HUES48 (cell line): Measurements from ENCODE around the gene MINDY3.
A peak's percentile ranks its signal among the peaks of the same experiment; 100 is the strongest.
"Not testable (repeated sequence)": the region's sequence is repeated elsewhere in the genome, so short reads cannot be mapped to it uniquely, and the experiment has no call there.

Source experiments
- H3K27ac ChIP-seq: one replicate; pipeline ENCODE4 v1.7.0; 2013; ENCODE audit warnings: low read depth, low read length, inconsistent platforms
- H3K27me3 ChIP-seq: 2 replicates; pipeline ENCODE4 v1.6.1; 2013; ENCODE audit warnings: mild to moderate bottlenecking, low read length; ENCODE audit not compliant: control insufficient read depth, insufficient read depth
- H3K36me3 ChIP-seq: 2 replicates; pipeline ENCODE4 v1.6.1; 2013; ENCODE audit warnings: low read length; ENCODE audit not compliant: control insufficient read depth, insufficient read depth
- H3K4me1 ChIP-seq: 2 replicates; pipeline ENCODE4 v1.6.1; 2013; ENCODE audit warnings: mild to moderate bottlenecking, low read length; ENCODE audit not compliant: control insufficient read depth, insufficient read depth
- H3K4me3 ChIP-seq: 2 replicates; pipeline ENCODE4 v1.5.1; 2013; ENCODE audit warnings: mild to moderate bottlenecking, low read depth, low read length
- H3K9ac ChIP-seq: 2 replicates; pipeline ENCODE4 v1.6.1; 2013; ENCODE audit warnings: mild to moderate bottlenecking, low read depth, low read length, moderate library complexity
- H3K9me3 ChIP-seq: 2 replicates; pipeline ENCODE4 v1.6.1; 2013; ENCODE audit warnings: low read length; ENCODE audit not compliant: control insufficient read depth, insufficient read depth

The MINDY3 gene

GRCh38 chr10:15859906-15860691 is at the start of gene MINDY3:
MINDY3 (minus strand) TSS chr10:15860507; CDS start chr10:15860299, 208 bp downstream.
- Histone ChIP-seq H3K9me3 (peaks cover 6% of the 10 kb centered on the region; the same call in 1 of the 2 replicates), H3K4me1 (no peaks in the 10 kb centered on the region), H3K36me3 (no peaks in the 10 kb centered on the region), H3K9ac (peak within 1 kb of the TSS; percentile 14; the same call in 1 of the 2 replicates), H3K27ac (peak within 1 kb of the TSS; percentile 9), H3K4me3 (peak within 1 kb of the TSS; percentile 90), H3K27me3 (peaks cover 35% of the 10 kb centered on the region)

DNA sequence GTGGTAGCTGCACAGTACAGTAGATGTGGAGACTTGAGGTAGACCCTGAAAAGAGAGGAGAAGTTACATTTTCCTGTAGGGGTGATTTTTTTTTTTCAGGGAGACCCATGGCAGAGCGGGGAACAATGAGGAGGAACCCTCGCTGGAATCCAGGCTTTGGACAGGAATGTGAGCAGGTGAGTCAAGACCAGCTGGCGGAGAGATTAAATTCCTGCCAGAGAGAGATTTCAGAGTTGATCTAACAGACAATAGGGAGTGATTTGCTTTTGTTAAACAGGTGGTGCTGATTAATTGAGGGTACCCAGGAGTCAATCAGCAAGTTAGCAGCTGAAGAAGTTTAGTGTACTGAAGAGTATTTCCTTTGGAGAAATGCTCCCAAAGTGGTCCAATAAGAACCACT is 41.6 kb upstream of the MINDY3 start:
- H3K27me3 ChIP-seq = no peaks in the 10 kb centered on the region
- no peak overlapping the region for H3K4me3 ChIP-seq
- no peaks in the 10 kb centered on the region for H3K9me3 ChIP-seq
- no peaks in the 10 kb centered on the region for H3K36me3 ChIP-seq
- no peak overlapping the region for H3K9ac ChIP-seq
- H3K4me1 ChIP-seq = no peaks in the 10 kb centered on the region
- H3K27ac ChIP-seq = no peak overlapping the region

GRCh38 chr10:15898046-15898445 is 37.7 kb upstream of the MINDY3 start:
- no peak overlapping the region for H3K9ac ChIP-seq
- H3K36me3 ChIP-seq = no peaks in the 10 kb centered on the region

DNA sequence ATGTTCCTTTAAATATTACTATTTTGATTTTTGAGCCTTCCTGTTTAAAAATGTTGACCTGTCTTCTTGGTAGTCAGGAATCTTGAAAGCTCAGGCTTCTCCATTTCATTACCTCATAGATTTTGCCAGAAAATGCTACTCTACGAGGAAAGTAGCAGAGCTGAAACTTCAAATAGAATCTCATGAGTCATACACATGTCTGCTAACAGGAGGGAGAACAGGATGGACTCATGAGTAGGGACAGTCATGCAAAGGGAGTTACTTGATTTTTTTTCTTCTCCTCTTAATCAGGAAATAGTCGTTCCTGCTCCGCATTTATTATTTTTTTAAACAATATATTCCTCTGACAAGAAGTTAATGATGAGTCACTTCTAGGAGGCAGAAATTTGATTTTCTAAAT is 37.0 kb upstream of the MINDY3 start:
- H3K9ac ChIP-seq = no peak overlapping the region
- no peaks in the 10 kb centered on the region for H3K4me1 ChIP-seq
- H3K27me3 ChIP-seq = no peaks in the 10 kb centered on the region
- H3K27ac ChIP-seq = no peak overlapping the region
- H3K4me3 ChIP-seq = no peak overlapping the region
- H3K36me3 ChIP-seq = no peaks in the 10 kb centered on the region
- H3K9me3 ChIP-seq = no peaks in the 10 kb centered on the region

More at GRCh38 chr10:15898046-15898445, 37.7 kb upstream of the MINDY3 start:
- no peak overlapping the region for H3K4me3 ChIP-seq
- H3K9me3 ChIP-seq = no peaks in the 10 kb centered on the region
- H3K27me3 ChIP-seq = no peaks in the 10 kb centered on the region
- no peak overlapping the region for H3K27ac ChIP-seq
- H3K4me1 ChIP-seq = no peaks in the 10 kb centered on the region

GRCh38 chr10:15896654-15897053 is 36.3 kb upstream of the MINDY3 start:
- no peak overlapping the region for H3K4me3 ChIP-seq
- H3K36me3 ChIP-seq = no peaks in the 10 kb centered on the region
- no peaks in the 10 kb centered on the region for H3K4me1 ChIP-seq
- H3K9ac ChIP-seq = no peak overlapping the region
- no peaks in the 10 kb centered on the region for H3K27me3 ChIP-seq
- no peaks in the 10 kb centered on the region for H3K9me3 ChIP-seq
- no peak overlapping the region for H3K27ac ChIP-seq

- Histone ChIP-seq H3K36me3 (no peaks in the 10 kb centered on the region), H3K9me3 (no peaks in the 10 kb centered on the region), H3K9ac (no peak overlapping the region), H3K27ac (no peak overlapping the region), H3K27me3 (no peaks in the 10 kb centered on the region; the same call in 1 of the 2 replicates), H3K4me1 (peaks cover 5% of the 10 kb centered on the region; the same call in 1 of the 2 replicates), H3K4me3 (no peak overlapping the region)
Observed at GRCh38 chr10:15884447-15884846, 24.1 kb upstream of the MINDY3 start.

DNA sequence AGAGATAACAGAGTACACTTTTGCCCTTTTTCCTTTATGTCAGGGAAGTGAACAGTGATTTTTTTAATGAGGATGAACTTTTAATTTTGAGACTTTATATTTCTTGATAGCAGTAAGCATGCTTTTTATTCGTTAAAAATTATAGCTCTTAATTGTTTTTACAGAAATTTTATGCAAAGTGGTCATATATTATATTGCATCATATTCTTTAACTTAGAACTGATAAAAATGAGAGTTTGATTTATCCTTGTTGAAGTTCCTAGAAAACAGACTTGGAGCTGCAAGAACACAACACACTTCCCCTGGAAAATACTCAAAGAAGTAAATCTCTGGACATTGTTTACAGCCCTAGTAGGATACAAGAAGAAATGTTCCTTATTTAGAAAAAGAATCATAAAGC is 21.2 kb upstream of the MINDY3 start:
- H3K4me3 ChIP-seq = no peak overlapping the region
- no peaks in the 10 kb centered on the region; the same call in 1 of the 2 replicates for H3K27me3 ChIP-seq
- peaks cover 13% of the 10 kb centered on the region for H3K4me1 ChIP-seq

GRCh38 chr10:15879663-15880062 is 19.4 kb upstream of the MINDY3 start:
- no peak overlapping the region for H3K4me3 ChIP-seq
- no peaks in the 10 kb centered on the region for H3K36me3 ChIP-seq
- H3K27ac ChIP-seq = peak overlapping the region; percentile 32
- H3K9ac ChIP-seq = no peak overlapping the region
- no peaks in the 10 kb centered on the region for H3K9me3 ChIP-seq
- no peaks in the 10 kb centered on the region; the same call in 1 of the 2 replicates for H3K27me3 ChIP-seq
- peaks cover 13% of the 10 kb centered on the region for H3K4me1 ChIP-seq

More for the DNA sequence above, 21.2 kb upstream of the MINDY3 start:
- Histone ChIP-seq H3K36me3 (no peaks in the 10 kb centered on the region), H3K27ac (no peak overlapping the region), H3K9me3 (no peaks in the 10 kb centered on the region), H3K9ac (no peak overlapping the region)

DNA sequence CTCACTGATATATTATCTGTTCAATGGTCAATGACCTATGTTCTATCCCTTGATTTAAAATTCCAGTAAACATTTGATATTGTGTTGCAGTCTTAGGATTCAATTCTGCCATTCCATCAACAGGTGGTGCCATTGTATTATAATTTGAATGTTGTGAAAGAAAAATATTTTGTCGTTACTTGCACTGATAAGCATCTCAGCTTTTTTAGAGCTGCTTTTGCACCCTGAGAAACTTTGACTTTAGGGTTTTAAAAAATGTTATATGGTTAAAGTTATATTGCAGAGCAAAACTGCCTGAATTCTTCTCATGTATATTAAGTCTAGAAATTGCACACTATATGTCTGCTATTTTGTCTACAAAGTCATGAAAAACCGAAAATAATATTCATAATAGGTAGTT is 18.8 kb upstream of the MINDY3 start:
- peaks cover 13% of the 10 kb centered on the region for H3K4me1 ChIP-seq
- no peak overlapping the region for H3K4me3 ChIP-seq
- no peaks in the 10 kb centered on the region for H3K36me3 ChIP-seq
- H3K27me3 ChIP-seq = no peaks in the 10 kb centered on the region; the same call in 1 of the 2 replicates
- no peak overlapping the region for H3K9ac ChIP-seq
- no peaks in the 10 kb centered on the region for H3K9me3 ChIP-seq
- no peak overlapping the region for H3K27ac ChIP-seq

DNA sequence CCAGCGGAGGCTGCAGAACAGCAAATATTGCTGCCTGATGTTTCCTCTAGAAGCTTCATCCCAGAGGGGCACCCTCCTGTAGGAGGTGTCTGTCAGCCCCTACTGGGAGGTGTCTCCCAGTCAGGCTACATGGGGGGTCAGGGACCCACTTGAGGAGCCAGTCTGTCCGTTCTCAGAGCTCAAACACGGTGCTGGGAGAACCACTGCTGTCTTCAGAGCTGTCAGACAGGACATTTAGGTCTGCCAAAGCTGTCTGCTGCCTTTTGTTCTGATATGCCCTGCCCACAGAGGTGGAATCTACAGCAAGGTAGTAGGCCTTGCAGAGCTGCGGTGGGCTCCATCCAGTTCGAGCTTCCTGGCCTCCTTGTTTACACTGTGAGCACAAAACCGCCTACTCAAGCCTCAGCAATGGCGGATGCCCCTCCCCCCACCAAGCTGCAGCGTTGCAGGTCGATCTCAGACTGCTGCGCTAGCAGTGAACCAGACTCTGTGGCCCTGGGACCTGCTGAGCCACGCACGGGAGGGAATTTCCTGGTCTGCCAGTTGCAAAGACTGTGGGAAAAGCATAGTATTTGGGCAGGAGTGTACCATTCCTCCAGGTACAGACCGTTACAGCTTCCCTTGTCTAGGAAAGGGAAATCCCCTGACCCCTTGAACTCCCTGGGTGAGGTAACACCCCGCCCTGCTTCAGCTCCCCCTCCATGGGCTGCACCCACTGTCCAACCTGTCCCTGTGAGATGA is 17.7 kb upstream of the MINDY3 start:
- Histone ChIP-seq H3K4me3 (no peak overlapping the region), H3K36me3 (no peaks in the 10 kb centered on the region), H3K27ac (peak overlapping the region; percentile 20), H3K4me1 (peaks cover 13% of the 10 kb centered on the region), H3K9me3 (no peaks in the 10 kb centered on the region), H3K27me3 (no peaks in the 10 kb centered on the region; the same call in 1 of the 2 replicates), H3K9ac (no peak overlapping the region)

DNA sequence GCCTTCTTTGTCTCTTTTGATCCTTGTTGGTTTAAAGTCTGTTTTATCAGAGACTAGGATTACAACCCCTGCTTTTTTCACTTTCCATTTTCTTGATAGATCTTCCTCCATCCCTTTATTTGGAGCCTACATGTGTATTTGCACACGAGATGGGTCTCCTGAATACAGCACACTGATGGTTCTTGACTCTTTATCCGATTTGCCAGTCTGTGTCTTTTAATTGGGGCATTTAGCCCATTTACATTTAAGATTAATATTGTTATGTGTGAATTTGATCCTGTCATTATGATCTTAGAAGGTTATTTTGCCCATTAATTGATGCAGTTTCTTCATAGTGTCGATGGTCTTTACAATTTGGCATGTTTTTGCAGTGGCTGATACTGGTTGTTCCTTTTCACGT is 16.0 kb upstream of the MINDY3 start:
- not testable (repeated sequence) for H3K9me3 ChIP-seq, H3K4me3 ChIP-seq, H3K36me3 ChIP-seq, H3K9ac ChIP-seq, H3K27ac ChIP-seq, H3K27me3 ChIP-seq
- H3K4me1 ChIP-seq = peaks cover 13% of the 10 kb centered on the region
